Measurements from ENCODE around the gene HRK.

HRK gene

GRCh38 chr12:116881325-116881876 lies at the start of gene HRK:
Gene HRK (minus strand): TSS chr12:116881441. CDS start chr12:116881307, 134 bp downstream.
- DNase-seq (ENCODE audit: low read depth in 2 of 3, low spot score in 2 of 3) = no peak

GRCh38 chr12:116929885-116930284 lies 48.6 kb upstream of the HRK start:
- DNase-seq (ENCODE audit: low read depth in 2 of 3, low spot score in 2 of 3) = no peak

GRCh38 chr12:116928504-116928903 lies 47.3 kb upstream of the HRK start:
- DNase-seq (ENCODE audit: low read depth in 2 of 3, low spot score in 2 of 3) = no peak

GRCh38 chr12:116927244-116927940 lies 46.2 kb upstream of the HRK start:
- no peak for DNase-seq (ENCODE audit: low read depth in 2 of 3, low spot score in 2 of 3)

- DNase-seq (ENCODE audit: low read depth in 2 of 3, low spot score in 2 of 3) = no peak
Measured at GRCh38 chr12:116926283-116927243, 45.3 kb upstream of the HRK start.

GRCh38 chr12:116924558-116925453 lies 43.6 kb upstream of the HRK start:
- peak in 2 of 3 experiments; percentile 15 to 19 for DNase-seq (ENCODE audit: low read depth in 2 of 3, low spot score in 2 of 3)

GRCh38 chr12:116922194-116922897 lies 41.1 kb upstream of the HRK start:
- DNase-seq (ENCODE audit: low read depth in 2 of 3, low spot score in 2 of 3) = no peak

- no peak for DNase-seq (ENCODE audit: low read depth in 2 of 3, low spot score in 2 of 3)
Measured at GRCh38 chr12:116920939-116921338, 39.7 kb upstream of the HRK start.

GRCh38 chr12:116919706-116920485 lies 38.7 kb upstream of the HRK start:
- no peak for DNase-seq (ENCODE audit: low read depth in 2 of 3, low spot score in 2 of 3)

GRCh38 chr12:116919247-116919661 lies 38.0 kb upstream of the HRK start:
- DNase-seq (ENCODE audit: low read depth in 2 of 3, low spot score in 2 of 3) = no peak

GRCh38 chr12:116918464-116918863 lies 37.2 kb upstream of the HRK start:
- no peak for DNase-seq (ENCODE audit: low read depth in 2 of 3, low spot score in 2 of 3)

- peak in 1 of 3 experiments; percentile 36 for DNase-seq (ENCODE audit: low read depth in 2 of 3, low spot score in 2 of 3)
Measured at GRCh38 chr12:116916714-116917114, 35.5 kb upstream of the HRK start.

GRCh38 chr12:116916122-116916521 lies 34.9 kb upstream of the HRK start:
- no peak for DNase-seq (ENCODE audit: low read depth in 2 of 3, low spot score in 2 of 3)

- no peak for DNase-seq (ENCODE audit: low read depth in 2 of 3, low spot score in 2 of 3)
Measured at GRCh38 chr12:116915326-116915725, 34.1 kb upstream of the HRK start.

GRCh38 chr12:116910645-116911451 lies 29.6 kb upstream of the HRK start, which contains the start of gene FBXW8:
Gene FBXW8 (plus strand): TSS chr12:116910950. CDS start chr12:116911038, 88 bp downstream.
- DNase-seq (ENCODE audit: low read depth in 2 of 3, low spot score in 2 of 3) = peak; percentile 51 to 58 (median 57)

GRCh38 chr12:116910280-116910644 lies 29.0 kb upstream of the HRK start:
- DNase-seq (ENCODE audit: low read depth in 2 of 3, low spot score in 2 of 3) = no peak

GRCh38 chr12:116906285-116906684 lies 25.0 kb upstream of the HRK start:
- no peak for DNase-seq (ENCODE audit: low read depth in 2 of 3, low spot score in 2 of 3)

GRCh38 chr12:116903818-116904217 lies 22.6 kb upstream of the HRK start:
- no peak for DNase-seq (ENCODE audit: low read depth in 2 of 3, low spot score in 2 of 3)

Data from activated CD8-positive, alpha-beta memory T cell treated with anti-CD3 and anti-CD28 coated beads for 48 hours (primary cell).